GM18505 (cell line): ENCODE results near the gene CLMN.

Source experiments
- ATAC-seq: cut with Tn5 transposase; IDR thresholded peaks from one replicate; pipeline ENCODE4 v1.9.1; 2021; ENCODE audit not compliant: unreplicated experiment
- POLR2A ChIP-seq: IDR thresholded peaks from 4 replicates; pipeline ENCODE4 v1.6.1; 2011; ENCODE audit warnings: borderline replicate concordance; ENCODE audit not compliant: insufficient read depth, insufficient read length; ENCODE audit errors: extremely low read depth

CLMN gene

DNA sequence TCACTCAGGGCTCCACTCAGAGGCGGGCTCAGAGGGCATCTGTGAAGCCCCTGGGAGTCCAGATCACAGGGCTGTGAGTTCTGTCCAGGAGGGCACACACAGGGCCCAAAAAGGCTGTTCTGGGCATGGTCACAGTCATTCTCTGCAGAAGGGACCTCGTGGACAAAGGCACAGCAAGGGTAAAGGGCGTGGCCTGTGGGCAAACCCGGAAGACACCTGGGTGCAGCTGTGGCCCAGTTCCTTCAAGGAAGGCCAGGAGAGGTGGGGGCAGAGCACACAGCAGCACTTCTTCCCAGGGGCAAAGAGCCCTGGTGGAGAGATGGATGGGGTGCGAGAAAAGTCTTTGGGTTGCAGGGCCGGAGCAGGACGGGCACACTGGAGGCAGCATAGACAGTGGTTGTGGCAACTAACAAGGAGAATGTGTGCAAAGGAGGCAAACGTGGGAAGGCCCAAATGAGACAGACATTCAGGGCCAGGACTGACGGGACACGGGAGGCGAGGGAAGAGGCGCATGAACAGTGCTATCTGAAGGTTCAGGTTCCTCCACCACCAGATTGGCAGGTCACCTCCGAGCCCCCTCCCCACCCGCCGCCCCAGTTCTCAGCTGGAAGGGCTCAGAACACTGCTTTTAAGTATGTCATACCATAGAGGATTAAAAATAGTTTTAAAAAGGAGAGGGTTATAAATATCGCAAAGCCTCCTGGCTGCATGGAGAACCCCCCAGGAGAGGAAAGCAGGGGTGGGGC lies 8.9 kb downstream of the CLMN start:
- no peak for TF ChIP-seq POLR2A
- ATAC-seq, result no peak

DNA sequence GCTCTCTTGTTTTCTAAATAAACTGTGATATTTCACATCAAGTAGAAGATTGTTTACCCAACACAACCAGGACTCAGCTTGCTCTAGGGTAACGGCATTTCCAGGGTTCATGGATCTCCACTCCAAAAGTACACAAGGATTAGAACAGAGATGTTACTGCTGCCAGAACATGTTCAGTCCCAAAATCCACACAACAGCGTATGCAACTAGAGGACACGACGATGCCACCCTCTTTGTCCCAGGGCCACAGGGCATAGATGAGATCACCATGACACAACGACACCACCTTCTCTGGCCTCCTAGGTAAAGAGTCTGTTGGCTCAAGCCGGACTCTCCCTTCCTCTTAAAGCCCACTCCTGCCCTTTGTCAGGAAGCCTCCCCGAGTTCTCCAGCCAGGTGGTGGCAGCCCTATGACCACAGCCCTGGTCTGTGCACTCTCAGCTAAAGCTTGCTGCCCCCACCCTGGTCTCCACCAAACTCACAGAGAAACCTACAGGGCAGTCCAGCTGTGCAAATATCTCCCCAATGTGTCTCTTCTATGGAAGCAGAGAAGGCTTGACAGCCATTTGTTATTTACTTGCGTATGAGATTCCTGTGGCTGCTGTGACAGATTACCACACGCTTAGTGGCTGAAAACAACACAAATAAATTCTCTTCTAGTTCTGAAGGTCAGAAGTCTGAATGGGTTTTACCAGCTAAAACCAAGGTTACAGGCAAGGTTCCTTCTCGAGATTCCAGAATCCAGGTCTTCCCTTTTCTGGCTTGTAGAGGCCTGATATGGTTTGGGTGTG lies 10.3 kb downstream of the CLMN start:
- TF ChIP-seq POLR2A, result no peak

DNA sequence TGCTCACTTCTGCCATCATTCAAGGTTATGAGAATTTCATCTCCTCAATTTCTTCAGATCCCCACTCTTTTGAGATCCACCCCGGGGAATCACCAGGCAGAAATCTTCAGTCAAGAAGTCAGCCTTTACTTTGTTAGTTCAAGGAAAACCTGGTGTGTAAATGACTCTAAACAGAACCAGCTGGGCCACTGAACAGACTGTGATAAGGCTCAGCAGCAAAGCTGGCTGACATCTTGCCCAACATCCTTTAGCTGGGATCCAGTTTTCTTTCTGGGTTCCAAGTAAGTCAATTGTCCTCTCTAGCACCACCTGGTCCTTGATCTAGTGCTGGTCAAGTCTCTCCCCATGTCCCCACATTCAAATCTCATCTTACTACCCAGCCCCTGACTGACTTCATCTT lies 11.6 kb downstream of the CLMN start:
- no peak for ATAC-seq
- no peak for TF ChIP-seq POLR2A

More for the DNA sequence above, 10.3 kb downstream of the CLMN start:
- no peak for ATAC-seq

DNA sequence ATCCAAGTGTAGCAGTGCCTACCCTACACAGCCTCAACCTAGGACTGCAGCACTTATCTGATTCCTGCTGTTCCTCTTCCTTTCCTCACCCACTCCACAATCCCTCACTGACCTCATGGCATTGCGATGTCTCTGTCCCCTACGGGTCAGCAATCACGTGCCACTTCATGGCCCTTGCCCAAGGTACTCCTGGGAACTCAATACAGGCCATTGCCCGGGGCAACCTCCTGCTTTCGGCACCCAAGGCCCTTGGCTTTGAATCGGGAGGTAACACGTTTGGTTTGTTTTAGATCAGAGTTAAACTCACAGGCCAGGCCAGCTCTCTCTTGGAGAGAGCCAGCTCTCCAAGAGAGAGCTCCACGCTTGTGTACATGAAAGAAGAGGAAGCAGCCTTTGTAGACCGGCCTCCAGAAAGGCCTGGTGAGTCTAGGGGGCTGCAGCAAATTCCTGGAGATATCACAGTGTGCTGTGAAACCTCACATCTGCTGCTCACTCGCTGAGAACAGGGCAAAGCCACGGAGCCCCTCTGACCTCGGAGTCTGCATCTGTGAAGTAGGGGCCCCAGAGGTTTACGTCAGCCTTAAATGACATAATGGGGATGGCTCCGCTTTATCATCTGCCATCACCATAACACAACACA lies 12.2 kb downstream of the CLMN start:
- no peak for ATAC-seq
- no peak for TF ChIP-seq POLR2A

DNA sequence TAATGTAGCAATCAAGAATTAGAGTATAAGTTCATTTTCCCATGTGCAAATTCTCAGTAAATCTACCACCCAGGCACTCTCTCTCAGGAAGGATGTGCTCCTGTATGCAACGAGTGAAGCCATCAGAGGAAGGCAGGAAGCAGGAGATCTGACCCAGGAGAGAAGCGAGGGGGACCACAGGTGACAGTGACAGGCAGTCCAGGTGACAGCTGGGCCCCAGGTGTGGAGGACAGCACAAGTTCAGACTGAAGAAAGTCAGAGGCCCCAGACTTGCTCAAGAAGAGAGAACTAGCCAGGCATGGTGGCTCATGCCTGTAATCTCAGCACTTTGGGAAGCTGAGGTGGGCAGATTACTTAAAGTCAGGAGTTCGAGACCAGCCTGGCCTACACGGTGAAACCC lies 13.8 kb downstream of the CLMN start:
- TF ChIP-seq POLR2A, result no peak
- ATAC-seq, result no peak

DNA sequence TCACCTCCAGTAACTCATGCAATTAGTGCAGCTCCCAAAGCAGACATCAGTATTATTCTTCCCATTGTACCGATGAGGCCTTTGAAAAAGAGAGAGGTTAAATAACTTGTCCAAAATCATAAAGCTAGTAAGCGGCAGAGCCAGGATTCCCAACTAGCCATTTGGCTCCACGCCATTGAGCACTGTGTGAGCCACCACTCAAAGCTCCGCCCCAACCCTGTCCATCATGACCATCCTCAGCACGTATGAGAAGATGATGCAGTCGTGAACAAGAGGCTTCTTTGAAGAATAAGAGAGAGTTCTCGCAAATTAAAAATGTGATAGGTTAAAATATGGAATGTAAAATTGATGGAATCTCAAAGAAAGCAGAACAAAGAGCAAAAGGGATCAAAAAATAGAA lies 14.6 kb downstream of the CLMN start:
- no peak for ATAC-seq
- no peak for TF ChIP-seq POLR2A

DNA sequence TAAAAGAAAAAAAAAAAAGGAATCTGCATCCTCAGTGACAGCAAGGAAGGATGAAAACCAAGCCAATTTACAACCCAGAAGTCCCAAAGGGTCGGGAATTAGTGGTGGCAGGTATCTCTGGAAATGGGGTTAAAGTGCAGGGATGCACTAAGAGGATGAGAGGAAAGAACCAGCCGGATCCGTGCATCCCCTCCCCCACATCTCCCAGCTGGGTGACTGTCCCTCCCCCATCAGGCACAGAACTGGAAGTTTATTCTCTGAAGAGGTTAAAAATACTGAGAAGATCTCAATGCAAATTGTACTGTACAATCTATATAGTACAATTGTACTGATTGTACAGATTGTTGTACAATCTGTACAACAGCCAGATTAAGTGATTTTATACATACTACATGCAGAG lies 15.4 kb downstream of the CLMN start:
- ATAC-seq, result no peak
- no peak for TF ChIP-seq POLR2A

DNA sequence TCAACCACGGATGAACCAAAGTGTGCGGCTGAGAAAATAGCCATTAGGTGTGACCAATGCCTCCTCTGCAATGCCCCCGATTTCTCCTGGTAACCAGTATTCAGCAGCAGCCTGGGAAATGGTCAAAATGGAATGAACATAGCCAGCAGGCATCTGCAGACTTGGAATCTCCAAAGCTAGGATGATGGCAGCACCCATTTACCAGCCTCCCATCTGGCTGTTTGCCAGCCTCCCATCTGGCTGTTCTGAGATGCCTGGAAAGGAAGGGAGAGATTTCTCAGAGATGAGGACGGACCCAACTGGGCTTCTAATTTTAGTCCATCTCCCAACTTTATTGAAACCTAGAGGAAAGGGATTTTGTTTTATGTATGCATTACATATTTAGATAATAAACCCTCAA lies 16.2 kb downstream of the CLMN start:
- ATAC-seq, result no peak
- no peak for TF ChIP-seq POLR2A

DNA sequence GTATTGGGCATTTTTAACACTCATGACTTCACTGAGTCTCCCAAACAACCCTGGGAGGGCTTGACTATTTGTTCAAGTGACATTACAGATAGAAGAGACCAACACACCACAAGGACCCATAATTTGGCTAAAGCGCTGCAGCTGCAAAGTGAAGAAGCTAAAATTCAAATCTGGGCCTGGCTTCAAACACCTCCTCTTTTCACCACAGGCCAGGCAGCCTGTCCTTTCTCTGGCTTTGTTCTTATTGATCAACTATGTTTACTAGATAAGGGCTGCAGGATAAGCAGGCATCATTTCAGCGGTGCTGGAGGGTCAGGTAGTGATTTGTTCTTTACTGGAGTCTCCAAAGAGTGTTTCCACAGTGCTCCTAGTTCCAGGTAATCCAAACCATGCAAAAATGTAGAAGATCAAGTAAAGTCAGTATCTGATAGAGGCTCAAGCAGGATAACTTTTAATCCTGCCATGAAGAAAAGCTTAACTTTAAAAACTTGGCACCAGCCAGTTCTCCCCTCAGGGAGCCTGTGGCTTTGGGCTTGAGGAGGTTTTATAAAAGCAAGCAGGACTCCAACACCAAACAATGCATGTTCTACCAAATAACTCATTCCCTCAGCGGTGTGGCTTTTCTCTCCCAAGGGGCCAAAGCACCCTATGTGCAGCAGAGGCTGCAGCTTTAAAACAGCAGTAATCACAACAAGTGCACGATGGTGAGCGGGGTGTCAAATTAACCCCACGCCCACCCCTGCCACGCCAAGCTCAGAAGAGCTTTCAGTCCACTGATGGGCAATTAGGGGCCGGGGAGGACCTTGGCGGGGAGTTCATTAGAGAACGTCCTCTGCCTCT lies 16.8 kb downstream of the CLMN start:
- TF ChIP-seq POLR2A, result no peak
- no peak for ATAC-seq

DNA sequence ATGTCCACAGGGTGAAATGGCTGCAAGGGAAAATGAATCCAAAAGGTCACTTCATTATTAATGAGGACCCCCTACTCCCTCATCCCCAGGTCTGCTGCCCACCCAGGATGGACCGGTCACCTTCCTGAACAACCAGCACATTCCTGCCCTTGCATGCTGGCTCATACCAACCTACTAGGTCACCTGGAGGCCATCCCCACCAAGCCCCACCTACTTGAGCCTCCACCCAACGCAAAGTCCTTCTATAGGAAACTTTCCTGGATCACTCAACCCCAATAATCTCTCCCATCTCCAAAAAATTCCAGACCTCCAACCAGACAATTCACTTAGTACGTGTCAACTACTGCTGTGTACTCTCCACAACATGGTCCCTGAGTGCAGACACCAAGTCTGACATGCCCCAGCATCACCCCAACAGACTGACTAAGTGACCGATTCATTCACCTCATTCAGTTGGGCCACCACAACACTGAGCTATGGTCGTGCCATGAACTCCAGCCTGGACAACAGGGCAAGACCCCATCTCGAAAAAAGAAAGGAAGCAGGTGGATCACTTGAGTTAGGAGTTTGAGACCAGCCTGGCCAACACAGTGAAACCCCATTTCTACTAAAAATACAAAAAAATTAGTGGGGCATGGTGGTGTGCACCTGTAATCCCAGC lies 18.1 kb downstream of the CLMN start:
- no peak for ATAC-seq
- TF ChIP-seq POLR2A, result no peak

DNA sequence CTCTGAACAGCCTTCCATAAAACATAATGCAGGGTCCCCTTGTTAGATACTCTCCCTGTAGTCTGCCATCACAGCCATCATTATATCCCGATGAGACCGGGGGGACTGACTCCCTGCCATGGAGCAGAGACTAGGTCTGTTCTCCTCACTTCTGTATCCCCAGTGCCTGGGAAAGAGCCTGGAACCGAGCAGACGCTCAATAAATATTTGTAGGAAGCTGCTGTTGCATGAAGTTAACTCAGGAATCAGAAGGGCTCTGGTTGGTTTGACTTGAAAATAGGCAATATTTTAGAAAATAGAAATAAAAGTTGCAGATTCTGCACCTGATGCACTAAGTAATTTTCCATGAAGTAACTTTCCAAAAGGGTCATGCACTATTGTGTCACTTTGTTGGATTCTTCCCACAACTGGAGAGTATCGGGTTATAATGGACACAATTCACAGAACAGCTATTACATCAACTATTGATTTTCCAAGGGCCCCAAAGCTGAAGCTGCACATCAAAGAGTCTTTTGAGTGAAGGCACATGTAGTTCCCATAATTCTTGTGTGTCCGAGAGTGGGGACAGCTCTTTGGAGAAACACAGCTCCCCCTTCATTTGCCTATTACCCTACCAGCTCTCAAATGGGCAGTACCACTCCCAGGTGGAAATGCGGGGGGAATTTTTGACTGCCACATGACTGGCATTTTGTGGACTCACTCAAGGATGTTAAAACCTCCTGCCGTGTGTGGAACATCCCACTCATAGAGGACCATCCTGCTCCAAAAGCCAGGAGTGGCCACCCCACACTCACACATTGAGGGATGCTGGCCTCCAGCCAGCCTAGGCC lies 18.8 kb downstream of the CLMN start:
- no peak for TF ChIP-seq POLR2A
- no peak for ATAC-seq

DNA sequence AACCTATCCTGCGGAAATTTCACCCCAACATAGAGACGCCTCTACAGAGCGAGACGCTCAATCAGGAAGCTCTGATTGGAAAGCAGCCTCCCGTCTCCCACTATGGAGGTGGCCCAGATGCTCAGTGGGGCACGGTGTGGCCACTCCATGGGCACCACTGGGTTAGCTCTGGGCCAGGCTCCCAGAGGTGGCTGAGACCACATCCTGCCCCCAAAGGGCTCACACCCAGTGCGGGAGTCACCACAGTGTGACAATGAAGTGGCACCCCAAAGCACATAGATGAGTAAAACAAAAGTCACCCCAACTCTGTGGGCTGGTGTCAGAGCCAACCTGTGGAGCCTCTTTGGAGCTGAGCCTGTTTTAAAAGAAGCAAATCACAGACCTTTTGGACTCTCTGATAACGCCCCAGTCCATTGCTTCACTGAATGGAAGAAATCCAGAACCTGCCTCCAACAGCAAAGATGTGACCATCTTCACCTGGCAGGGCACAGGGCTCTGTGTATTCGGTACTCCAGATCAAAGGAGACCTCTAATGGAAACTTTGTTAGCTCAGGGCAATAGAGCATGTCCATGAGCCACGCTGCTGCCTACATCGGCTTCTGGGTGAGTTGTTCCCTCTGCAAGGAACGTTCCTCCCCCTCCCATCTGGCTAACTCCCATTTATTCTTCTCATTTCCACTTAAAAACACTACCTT lies 19.6 kb downstream of the CLMN start:
- no peak for ATAC-seq
- no peak for TF ChIP-seq POLR2A

DNA sequence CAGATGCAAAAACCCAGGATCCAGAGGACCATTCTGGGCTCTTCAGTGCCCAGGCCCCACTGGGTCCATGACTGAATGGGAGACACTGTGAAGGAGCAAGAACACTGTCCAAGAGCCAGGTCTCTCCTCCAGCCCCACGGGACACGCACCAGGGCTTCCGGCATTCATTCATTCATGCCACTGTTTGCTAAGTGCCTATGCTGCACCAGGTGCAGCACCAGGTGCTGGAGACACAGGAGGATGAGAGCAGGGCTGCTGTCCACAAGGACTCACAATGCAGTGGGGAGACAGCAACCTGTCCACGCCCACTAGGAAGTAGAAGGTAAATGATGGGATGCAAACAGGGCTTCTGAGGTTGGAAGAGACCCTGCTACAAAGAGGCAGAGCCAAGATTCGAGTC lies 20.4 kb downstream of the CLMN start:
- no peak for TF ChIP-seq POLR2A
- no peak for ATAC-seq
